D721Med (cell line): ENCODE measurements around the gene TBXAS1.

Experiments
- DNase-seq: peaks from one replicate; pipeline ENCODE4 v3.0.0; 2011; ENCODE audit warnings: low spot score; ENCODE audit not compliant: insufficient read length
- FAIRE-seq: peaks from 2 replicates; lab custom pipeline; 2011; peaks lifted over from hg19 to GRCh38; lab: Jason Lieb, UNC
- CTCF ChIP-seq: IDR thresholded peaks from 2 replicates; pipeline ENCODE4 v1.5.1; 2012; ENCODE audit warnings: mild to moderate bottlenecking, control low read depth; ENCODE audit not compliant: insufficient read depth; ENCODE audit errors: missing control alignments

Gene TBXAS1

DNA sequence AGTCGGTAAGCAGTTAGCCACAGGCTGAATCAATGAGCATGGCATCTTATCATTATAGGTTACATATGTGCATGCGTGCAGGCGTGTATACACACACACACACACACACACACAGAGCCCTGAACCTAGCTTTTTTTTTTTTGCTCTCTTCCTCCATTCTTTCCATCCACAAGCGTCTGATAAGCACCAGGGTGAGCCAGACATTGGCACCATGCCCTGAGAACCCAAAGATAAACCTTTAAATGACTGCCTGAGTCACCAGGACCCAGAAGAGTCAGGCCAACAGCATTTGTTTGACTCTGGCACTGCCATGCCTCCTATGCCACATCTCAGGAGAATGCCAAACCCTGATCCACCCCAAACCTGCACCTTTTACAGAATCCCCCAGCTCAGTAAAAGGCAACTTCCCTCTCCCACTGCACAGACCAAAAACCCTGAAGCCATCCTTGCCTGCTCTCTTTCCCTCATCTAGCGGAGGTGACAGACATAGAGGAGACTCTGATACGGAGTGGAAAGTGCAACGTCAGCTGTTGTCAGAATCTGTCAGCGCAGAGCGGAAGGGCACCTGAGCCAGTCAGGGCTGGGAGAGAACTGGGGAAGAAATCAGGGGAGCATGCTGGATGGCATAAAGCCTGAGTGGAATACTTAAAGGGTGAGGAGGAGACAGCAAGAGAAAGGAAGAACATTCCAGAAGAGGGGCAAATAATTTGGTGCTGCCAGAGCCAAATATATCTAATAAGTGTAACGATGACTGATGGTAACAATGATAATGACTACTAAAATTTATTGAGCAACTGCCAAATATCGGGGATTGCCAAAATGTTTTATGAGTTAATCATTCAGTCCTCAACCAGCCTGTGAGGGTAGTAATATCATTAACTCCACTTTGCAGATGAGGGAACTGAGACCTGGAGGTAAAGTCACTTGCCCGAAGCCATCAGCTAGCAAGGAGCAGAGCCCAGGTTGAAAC lies 230.5 kb downstream of the TBXAS1 start:
- no peak for TF ChIP-seq CTCF
- DNase-seq (no peak), FAIRE-seq (no peak)

- TF ChIP-seq CTCF = no peak
- FAIRE-seq = no peak
- DNase-seq = no peak
These were observed 231.2 kb downstream of the TBXAS1 start for GRCh38 chr7:140060243-140060630.

GRCh38 chr7:140060788-140061606 lies 231.9 kb downstream of the TBXAS1 start:
- no peak for TF ChIP-seq CTCF
- no peak for FAIRE-seq
- DNase-seq = no peak

- no peak for TF ChIP-seq CTCF
- DNase-seq (no peak), FAIRE-seq (no peak)
These were observed 232.5 kb downstream of the TBXAS1 start for GRCh38 chr7:140061607-140061930.

DNA sequence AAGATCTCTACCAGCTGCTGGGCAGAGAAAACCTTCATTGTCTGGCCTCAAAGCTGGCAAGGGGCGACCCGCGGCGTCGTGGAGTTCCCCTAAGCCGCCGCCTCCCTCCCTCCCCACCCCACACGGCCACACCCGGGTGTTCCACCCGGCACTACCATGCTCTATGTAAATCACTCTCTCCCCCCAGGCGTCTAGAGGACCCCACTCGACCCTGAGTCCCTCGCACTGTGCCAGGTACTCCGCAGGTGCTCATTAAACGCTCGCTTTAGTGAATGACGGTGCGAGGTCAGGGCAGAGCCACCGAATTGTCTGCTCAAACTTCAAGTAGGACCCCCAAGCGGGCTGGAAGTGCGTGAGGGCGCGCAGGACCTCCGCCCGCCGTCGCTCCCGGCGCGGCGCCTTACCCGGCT lies 233.1 kb downstream of the TBXAS1 start:
- DNase-seq (no peak), FAIRE-seq (no peak)

DNA sequence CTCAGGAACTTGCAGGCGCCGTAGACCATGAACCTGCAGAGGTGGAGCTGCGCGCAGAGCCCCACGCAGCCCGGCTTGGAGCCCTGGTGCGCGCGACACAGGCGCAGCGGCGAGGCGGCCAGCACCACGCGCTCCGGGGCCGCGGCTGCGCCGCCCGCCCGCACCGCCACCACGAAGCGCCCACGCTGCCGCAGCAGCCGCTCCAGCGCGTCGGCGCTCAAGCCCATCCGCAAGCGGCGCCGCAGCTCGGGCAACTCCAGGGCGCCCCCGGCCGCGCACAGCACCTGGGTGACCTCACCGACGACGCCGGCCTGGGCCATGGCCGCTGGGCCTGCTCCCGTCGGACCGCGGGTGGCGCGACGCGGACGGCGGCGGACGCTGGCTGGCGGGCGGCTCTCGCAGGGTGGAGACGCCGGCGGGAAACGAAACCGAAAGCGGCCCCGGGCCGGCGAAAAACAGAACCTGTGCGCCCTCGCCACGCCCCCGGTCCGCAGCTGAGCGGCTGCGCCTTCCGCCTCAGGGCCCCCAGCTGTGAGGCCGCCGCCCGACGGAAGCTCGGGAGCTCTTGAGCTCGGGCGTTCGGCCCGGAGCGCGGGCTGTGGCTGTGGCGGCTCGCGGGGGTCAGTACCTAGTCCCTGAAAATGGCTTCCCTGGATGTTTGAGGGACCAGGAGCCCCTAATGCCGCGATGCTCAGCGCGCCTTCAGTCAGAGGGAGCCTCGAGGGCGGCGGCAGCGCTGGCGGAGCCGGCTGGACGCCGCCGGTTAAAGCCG lies 233.7 kb downstream of the TBXAS1 start, which contains the start of gene PARP12:
PARP12 (minus strand) TSS at position 424 of the 772 bp plus-strand sequence; CDS start at position 320, 104 bp downstream.
- no peak for TF ChIP-seq CTCF
- FAIRE-seq = no peak
- DNase-seq = no peak

More for the DNA sequence above, 233.1 kb downstream of the TBXAS1 start:
- no peak for TF ChIP-seq CTCF
